Measurements from ENCODE around the gene SURF1. TPM values are rescaled to one million over a fixed set of nuclear protein-coding genes. Genes with fewer than 3 reads are reported as not detected.
A peak's percentile ranks its signal among the peaks of the same experiment; 100 is the strongest.
"Not testable (repeated sequence)": the region's sequence is repeated elsewhere in the genome, so short reads cannot be mapped to it uniquely, and the experiment has no call there.

The SURF1 gene
- total RNA-seq, 6 experiments from 2014 or later: 25.3 to 29.1 (median 26.8) TPM

- Mint-ChIP-seq H3K27me3 (ENCODE audit: insufficient read depth) (peaks cover 6% of the 10 kb centered on the region), H3K4me1 (ENCODE audit: low read depth) (peaks cover 25% of the 10 kb centered on the region), H3K9me3 (no peaks in the 10 kb centered on the region), H3K36me3 (ENCODE audit: low read depth) (peaks cover 10% of the 10 kb centered on the region), H3K4me3 (peak overlapping the region; percentile 75), H3K27ac (peak overlapping the region; percentile 43)
- TF ChIP-seq CTCF (IDR thresholded peaks at IDR 0.05): no peak
- peak; percentile 65 for DNase-seq
Measured at GRCh38 chr9:133377721-133378216, 21.5 kb upstream of the SURF1 start.

- peak overlapping the region; percentile 75 for H3K4me3 Mint-ChIP-seq
- H3K9me3 Mint-ChIP-seq; DNase-seq; H3K27me3 Mint-ChIP-seq (ENCODE audit: insufficient read depth): not testable (repeated sequence)
- peak overlapping the region; percentile 43 for H3K27ac Mint-ChIP-seq
- H3K36me3 Mint-ChIP-seq (ENCODE audit: low read depth): peaks cover 15% of the 10 kb centered on the region
- peaks cover 30% of the 10 kb centered on the region for H3K4me1 Mint-ChIP-seq (ENCODE audit: low read depth)
Measured at GRCh38 chr9:133377280-133377679, 21.0 kb upstream of the SURF1 start.

GRCh38 chr9:133375724-133376654 lies 19.7 kb upstream of the SURF1 start, which contains the start of the genes STKLD1 and SURF4:
STKLD1 (plus strand) TSS chr9:133376366; CDS start chr9:133376474, 108 bp downstream.
SURF4 (minus strand) TSS chr9:133376060; CDS start chr9:133375969, 91 bp downstream.
- TF ChIP-seq CTCF (IDR thresholded peaks at IDR 0.05): no peak
- DNase-seq: peak; percentile 90
- no peaks in the 10 kb centered on the region for H3K9me3 Mint-ChIP-seq
- H3K4me1 Mint-ChIP-seq (ENCODE audit: low read depth): peaks cover 43% of the 10 kb centered on the region
- H3K36me3 Mint-ChIP-seq (ENCODE audit: low read depth): peaks cover 19% of the 10 kb centered on the region
- H3K27ac Mint-ChIP-seq: peak within 1 kb of the TSS; percentile 99
- H3K27me3 Mint-ChIP-seq (ENCODE audit: insufficient read depth): peaks cover 7% of the 10 kb centered on the region
- peak within 1 kb of the TSS; percentile 99 for H3K4me3 Mint-ChIP-seq

- Mint-ChIP-seq H3K4me3 (peak overlapping the region; percentile 99), H3K27me3 (ENCODE audit: insufficient read depth) (peaks cover 7% of the 10 kb centered on the region), H3K9me3 (no peaks in the 10 kb centered on the region), H3K27ac (peak overlapping the region; percentile 99), H3K36me3 (ENCODE audit: low read depth) (peaks cover 27% of the 10 kb centered on the region), H3K4me1 (ENCODE audit: low read depth) (peaks cover 51% of the 10 kb centered on the region)
- TF ChIP-seq CTCF (IDR thresholded peaks at IDR 0.05): no peak
- no peak for DNase-seq
Measured at GRCh38 chr9:133375116-133375723, 18.9 kb upstream of the SURF1 start.

- no peak for TF ChIP-seq CTCF (IDR thresholded peaks at IDR 0.05)
- peak; percentile 41 for DNase-seq
- Mint-ChIP-seq H3K36me3 (ENCODE audit: low read depth) (peaks cover 32% of the 10 kb centered on the region), H3K27ac (peak overlapping the region; percentile 99), H3K9me3 (no peaks in the 10 kb centered on the region), H3K27me3 (ENCODE audit: insufficient read depth) (peaks cover 11% of the 10 kb centered on the region), H3K4me3 (peak overlapping the region; percentile 99), H3K4me1 (ENCODE audit: low read depth) (peaks cover 56% of the 10 kb centered on the region)
Measured at GRCh38 chr9:133374612-133375115, 18.4 kb upstream of the SURF1 start.

Data from HFFc6 (cell line).